MCF 10A (cell line): ENCODE measurements around the gene BHLHA15. TPM values are rescaled to one million over a fixed set of nuclear protein-coding genes. Genes with fewer than 3 reads are reported as not detected.

Source experiments
- BruUV-seq: library from RNA; stranded (reverse); fragments of 400-500 nt; replicated peaks from 2 replicates; lab custom pipeline; 2021; lab: Mats Ljungman, UMichigan
- CTCF ChIA-PET: fragments of 300-600 bp; sonication (Branson Sonifier 250); formaldehyde crosslinking; extraction: SDS; loops from one replicate; lab custom pipeline; 2021; ENCODE audit warnings: antibody characterized with exemption, inconsistent platforms; lab: Yijun Ruan, JAX
- POLR2A ChIA-PET: fragments of 300-600, 350-650 bp; sonication (Branson Sonifier 250); formaldehyde crosslinking; extraction: SDS; loops from one replicate; lab custom pipeline; 2020; ENCODE audit warnings: antibody characterized with exemption, inconsistent platforms; lab: Yijun Ruan, JAX
- DNase-seq: peaks from one replicate; pipeline ENCODE4 v3.0.0-alpha.2; 2018; ENCODE audit not compliant: unreplicated experiment
- H3K27ac Mint-ChIP-seq: one replicate; pipeline ENCODE4 v1.8.0; 2022; ENCODE audit warnings: mild to moderate bottlenecking, low read depth, mixed read lengths; ENCODE audit not compliant: unreplicated experiment
- H3K27me3 Mint-ChIP-seq: one replicate; pipeline ENCODE4 v1.8.0; 2022; ENCODE audit warnings: mixed read lengths; ENCODE audit not compliant: insufficient read depth, unreplicated experiment
- H3K36me3 Mint-ChIP-seq: one replicate; pipeline ENCODE4 v1.8.0; 2022; ENCODE audit warnings: mild to moderate bottlenecking, moderate library complexity, mixed read lengths; ENCODE audit not compliant: insufficient read depth, unreplicated experiment
- H3K4me1 Mint-ChIP-seq: one replicate; pipeline ENCODE4 v1.8.0; 2022; ENCODE audit warnings: mixed read lengths; ENCODE audit not compliant: insufficient read depth, unreplicated experiment
- H3K4me3 Mint-ChIP-seq: one replicate; pipeline ENCODE4 v1.8.0; 2022; ENCODE audit warnings: mild to moderate bottlenecking, moderate library complexity, mixed read lengths; ENCODE audit not compliant: unreplicated experiment
- H3K9me3 Mint-ChIP-seq: one replicate; pipeline ENCODE4 v1.8.0; 2022; ENCODE audit warnings: mixed read lengths; ENCODE audit not compliant: unreplicated experiment
- CTCF ChIP-seq: fragments of 200-600 bp; IDR thresholded peaks from one replicate; pipeline ENCODE4 v1.8.0; 2022; ENCODE audit warnings: antibody characterized with exemption, mild to moderate bottlenecking; ENCODE audit not compliant: unreplicated experiment
- intact Hi-C: fragments of 100-400 bp; cut with micrococcal nuclease; formaldehyde crosslinking; loops from 2 replicates; pipeline ENCODE4 v1.14.1; 2022
- total RNA-seq: library from RNA; stranded (reverse); gene quantifications from 2 replicates; pipeline ENCODE4 v1.2.3, GENCODE V29; 2022

BHLHA15 gene
- total RNA-seq, 1 experiment from 2014 or later = 3.2 TPM

- POLR2A ChIA-PET = no interaction called here
Observed at GRCh38 chr7:98229991-98230745, 18.9 kb downstream of the BHLHA15 start.

GRCh38 chr7:98230746-98231471 is 19.7 kb downstream of the BHLHA15 start:
- intact Hi-C loops = no loop called here
- no peak for DNase-seq
- TF ChIP-seq CTCF = no peak
- no peak overlapping the region for H3K27ac Mint-ChIP-seq
- ChIA-PET CTCF (interaction anchor here (0.6 kb wide), 1 partner anchor 336 kb away, joined by 3 read pairs; no protein-coding TSS in a partner anchor), POLR2A (no interaction called here)
- H3K36me3 Mint-ChIP-seq = peaks cover 4% of the 10 kb centered on the region
- BruUV-seq = no TSS peak
- no peaks in the 10 kb centered on the region for H3K4me1 Mint-ChIP-seq
- no peaks in the 10 kb centered on the region for H3K27me3 Mint-ChIP-seq
- H3K9me3 Mint-ChIP-seq = no peaks in the 10 kb centered on the region
- H3K4me3 Mint-ChIP-seq = no peak overlapping the region

More at GRCh38 chr7:98229991-98230745, 18.9 kb downstream of the BHLHA15 start:
- H3K27ac Mint-ChIP-seq = no peak overlapping the region
- intact Hi-C loops = no loop called here
- no peaks in the 10 kb centered on the region for H3K27me3 Mint-ChIP-seq
- no peak for TF ChIP-seq CTCF
- CTCF ChIA-PET = interaction anchor here (0.5 kb wide), 1 partner anchor 443 kb away, joined by 3 read pairs; no protein-coding TSS in a partner anchor
- DNase-seq = no peak
- H3K9me3 Mint-ChIP-seq = no peaks in the 10 kb centered on the region
- H3K4me3 Mint-ChIP-seq = no peak overlapping the region
- BruUV-seq = no TSS peak
- no peaks in the 10 kb centered on the region for H3K4me1 Mint-ChIP-seq
- H3K36me3 Mint-ChIP-seq = peaks cover 4% of the 10 kb centered on the region

GRCh38 chr7:98231493-98232262 is 20.4 kb downstream of the BHLHA15 start:
- Mint-ChIP-seq H3K9me3 (no peaks in the 10 kb centered on the region), H3K36me3 (peaks cover 4% of the 10 kb centered on the region), H3K27ac (no peak overlapping the region), H3K4me3 (no peak overlapping the region), H3K27me3 (no peaks in the 10 kb centered on the region), H3K4me1 (no peaks in the 10 kb centered on the region)
- no peak for TF ChIP-seq CTCF
- CTCF ChIA-PET = no interaction called here
- intact Hi-C loops = no loop called here
- BruUV-seq = no TSS peak
- DNase-seq = no peak
- POLR2A ChIA-PET = interaction anchor here (0.9 kb wide), 1 partner anchor 19 kb away, joined by 3 read pairs; no protein-coding TSS in a partner anchor

- Mint-ChIP-seq H3K4me1 (no peaks in the 10 kb centered on the region), H3K4me3 (no peak overlapping the region), H3K36me3 (peaks cover 4% of the 10 kb centered on the region), H3K9me3 (no peaks in the 10 kb centered on the region), H3K27ac (no peak overlapping the region), H3K27me3 (no peaks in the 10 kb centered on the region)
- intact Hi-C loops = no loop called here
- BruUV-seq = no TSS peak
- TF ChIP-seq CTCF = no peak
- ChIA-PET CTCF (no interaction called here), POLR2A (interaction anchor here (0.9 kb wide), 1 partner anchor 19 kb away, joined by 3 read pairs; no protein-coding TSS in a partner anchor)
- DNase-seq = no peak
Observed at GRCh38 chr7:98232263-98232585, 21.0 kb downstream of the BHLHA15 start.
